Tibial artery (tissue), 4 donors: ENCODE measurements around the gene FAM53C.
A peak's percentile ranks its signal among the peaks of the same experiment; 100 is the strongest.

Experiments used
- DNase-seq, 2 donors: peaks; one replicate each; pipeline ENCODE4 v3.0.0-alpha.2; 2019
- H3K27ac ChIP-seq, 2 donors: fragments of 200-600 bp; sonication (generic) in 1 of 2; 1 replicate in 1 of 2; 2 replicates in 1 of 2; pipeline ENCODE4 v1.5.1; 2018 to 2019; ENCODE audit warnings: mild to moderate bottlenecking in 1 of 2
- H3K27me3 ChIP-seq, 2 donors: fragments of 200-600 bp; sonication (generic) in 1 of 2; one replicate each; pipeline versions ENCODE4 v1.5.1 to v1.6.0; 2016 to 2019
- H3K36me3 ChIP-seq, 3 donors: fragments of 200-600 bp; sonication (generic) in 2 of 3; one replicate each; pipeline ENCODE4 v1.5.1; 2016 to 2019; ENCODE audit warnings: mild to moderate bottlenecking in 2 of 3
- H3K4me1 ChIP-seq, 4 donors: fragments of 200-600 bp; sonication (generic) in 2 of 4; 1 replicate in 3 of 4; 2 replicates in 1 of 4; pipeline ENCODE4 v1.5.1; 2016 to 2019
- H3K4me3 ChIP-seq, 2 donors: fragments of 200-600 bp; sonication (generic) in 1 of 2; 1 replicate in 1 of 2; 2 replicates in 1 of 2; pipeline ENCODE4 v1.5.1; 2018 to 2019; ENCODE audit warnings: mild to moderate bottlenecking in 2 of 2
- H3K9me3 ChIP-seq, 3 donors: fragments of 200-600 bp; sonication (generic) in 1 of 3; one replicate each; pipeline ENCODE4 v1.5.1; 2016 to 2019
- CTCF ChIP-seq, 2 experiments: fragments of 200-600 bp in 1 of 2; fragments of 450-650 bp in 1 of 2; IDR thresholded peaks; one replicate each; pipeline ENCODE4 v1.5.1; 2017 to 2019; ENCODE audit warnings: antibody characterized with exemption in 2 of 2, mild to moderate bottlenecking in 1 of 2, moderate library complexity in 1 of 2
- intact Hi-C: fragments of 100-400 bp; cut with DNase I; formaldehyde crosslinking; loops from one replicate; pipeline ENCODE4 v1.15.0; 2023; ENCODE audit warnings: low total_unique reads

Gene FAM53C

GRCh38 chr5:138354926-138355378 is 16.9 kb downstream of the FAM53C start:
- Histone ChIP-seq H3K4me3 (peak overlapping the region in 1 of 2 donors; percentile 89), H3K27ac (peak overlapping the region in 1 of 2 donors; percentile 39), H3K9me3 (no peaks in the 10 kb centered on the region), H3K27me3 (no peaks in the 10 kb centered on the region), H3K36me3 (no peaks in the 10 kb centered on the region), H3K4me1 (peaks cover 0 to 62% (median 28%) of the 10 kb centered on the region in 4 donors)
- intact Hi-C loops = no loop called here
- TF ChIP-seq CTCF (IDR thresholded peaks at IDR 0.05) = no peak
- DNase-seq = no peak

GRCh38 chr5:138359621-138360020 is 21.6 kb downstream of the FAM53C start:
- TF ChIP-seq CTCF (IDR thresholded peaks at IDR 0.05) = no peak
- no peak overlapping the region for H3K4me3 ChIP-seq
- H3K9me3 ChIP-seq = no peaks in the 10 kb centered on the region
- DNase-seq = no peak
- H3K4me1 ChIP-seq = peaks cover 0 to 46% (median 27%) of the 10 kb centered on the region in 4 donors
- H3K27me3 ChIP-seq = no peaks in the 10 kb centered on the region
- intact Hi-C loops = no loop called here
- H3K36me3 ChIP-seq = no peaks in the 10 kb centered on the region
- H3K27ac ChIP-seq = no peak overlapping the region

GRCh38 chr5:138360941-138361452 is 22.9 kb downstream of the FAM53C start:
- no peak for DNase-seq
- Histone ChIP-seq H3K4me1 (peaks cover 0 to 35% (median 19%) of the 10 kb centered on the region in 4 donors), H3K36me3 (no peaks in the 10 kb centered on the region), H3K9me3 (no peaks in the 10 kb centered on the region), H3K27ac (no peak overlapping the region), H3K27me3 (no peaks in the 10 kb centered on the region), H3K4me3 (no peak overlapping the region)
- intact Hi-C loops = no loop called here
- no peak for TF ChIP-seq CTCF (IDR thresholded peaks at IDR 0.05)

GRCh38 chr5:138364576-138364975 is 26.5 kb downstream of the FAM53C start:
- no peak for TF ChIP-seq CTCF (IDR thresholded peaks at IDR 0.05)
- DNase-seq = no peak
- H3K4me1 ChIP-seq = peaks cover 0 to 51% (median 29%) of the 10 kb centered on the region in 4 donors
- H3K4me3 ChIP-seq = no peak overlapping the region
- H3K9me3 ChIP-seq = no peaks in the 10 kb centered on the region
- H3K27me3 ChIP-seq = no peaks in the 10 kb centered on the region
- intact Hi-C loops = no loop called here
- no peaks in the 10 kb centered on the region for H3K36me3 ChIP-seq
- H3K27ac ChIP-seq = no peak overlapping the region

- Histone ChIP-seq H3K9me3 (no peaks in the 10 kb centered on the region), H3K27me3 (no peaks in the 10 kb centered on the region), H3K36me3 (no peaks in the 10 kb centered on the region), H3K4me3 (no peak overlapping the region), H3K27ac (no peak overlapping the region), H3K4me1 (peaks cover 0 to 59% (median 37%) of the 10 kb centered on the region in 4 donors)
- intact Hi-C loops = no loop called here
- no peak for TF ChIP-seq CTCF (IDR thresholded peaks at IDR 0.05)
- no peak for DNase-seq
Observed at GRCh38 chr5:138366632-138367382, 28.7 kb downstream of the FAM53C start.
